Fibroblast of skin of right biceps (primary cell): ENCODE data around the gene LRRC46.

Experiments used
- DNase-seq: peaks from one replicate; pipeline ENCODE4 v3.0.0-alpha.2; 2013

Gene LRRC46

GRCh38 chr17:47834756-47835155, 3.3 kb downstream of the LRRC46 start:
- no peak for DNase-seq

DNA sequence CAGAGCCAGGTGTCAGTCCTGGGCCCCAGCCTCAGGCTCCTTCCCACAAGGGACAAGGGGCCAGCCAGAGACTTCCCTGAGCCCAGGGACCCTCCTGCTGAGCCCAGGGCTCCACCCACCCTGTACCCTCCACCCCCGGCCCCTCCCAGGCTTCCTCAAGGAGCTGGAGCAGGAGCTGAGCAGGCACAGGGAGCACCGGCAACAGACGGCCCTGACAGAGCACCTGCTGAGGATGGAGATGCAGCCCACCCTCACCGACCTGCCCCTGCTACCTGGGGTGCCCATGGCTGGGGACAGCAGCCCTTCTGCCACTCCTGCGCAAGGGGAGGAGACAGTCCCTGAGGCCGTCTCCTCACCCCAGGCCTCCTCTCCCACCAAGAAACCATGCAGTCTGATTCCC, 5.1 kb downstream of the LRRC46 start:
- DNase-seq = no peak

DNA sequence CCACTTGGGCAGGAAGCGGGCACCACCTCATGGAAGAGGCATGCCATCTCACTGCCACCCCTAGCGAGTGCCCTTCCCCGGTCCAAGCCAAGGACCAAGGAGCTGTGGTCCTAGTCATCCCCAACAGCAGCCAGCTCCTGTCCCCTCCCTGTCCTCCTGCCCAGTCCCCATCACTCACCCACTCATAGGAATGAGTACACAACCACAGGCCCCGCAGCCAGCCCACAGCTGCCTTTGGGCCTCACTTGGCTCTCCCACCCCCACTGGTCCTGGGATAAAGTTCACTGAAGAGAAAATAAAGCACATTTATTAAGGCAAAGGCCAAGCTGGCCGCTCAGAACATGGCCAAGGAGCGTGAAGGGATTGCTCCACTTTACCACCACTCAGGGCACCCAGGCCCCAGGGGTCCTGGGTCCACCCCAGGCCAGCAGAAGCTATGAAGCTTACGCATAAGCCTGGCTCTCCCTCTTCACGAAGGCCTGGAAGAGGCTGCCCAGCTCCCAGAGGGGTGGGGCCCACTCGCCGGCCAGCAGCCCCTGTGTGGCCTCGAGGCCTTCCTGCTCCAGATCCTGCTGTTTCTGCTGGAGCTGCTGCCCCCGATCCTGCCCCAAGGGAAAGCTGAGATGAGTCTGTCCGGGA, 6.0 kb downstream of the LRRC46 start:
- no peak for DNase-seq

DNA sequence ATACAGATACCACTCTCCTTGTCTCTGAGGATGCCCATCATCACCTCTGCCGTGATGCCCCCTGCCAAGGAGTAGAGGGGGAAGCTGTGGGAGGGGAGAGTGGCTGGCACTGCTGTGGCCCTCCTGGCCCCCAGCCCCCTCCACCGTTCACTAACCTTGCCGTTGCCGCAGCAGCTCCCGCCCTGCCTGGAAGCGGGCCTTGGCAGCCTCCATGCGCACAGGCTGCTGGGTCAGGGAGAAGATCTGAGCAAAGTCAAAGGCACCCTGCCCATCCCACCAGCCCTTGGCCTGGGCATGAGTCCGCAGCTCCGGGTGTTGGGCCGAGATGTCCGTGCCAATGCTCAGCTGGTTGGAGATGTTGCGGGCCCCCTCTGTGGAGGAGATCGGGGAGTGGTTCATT, 7.2 kb downstream of the LRRC46 start:
- DNase-seq = no peak

DNA sequence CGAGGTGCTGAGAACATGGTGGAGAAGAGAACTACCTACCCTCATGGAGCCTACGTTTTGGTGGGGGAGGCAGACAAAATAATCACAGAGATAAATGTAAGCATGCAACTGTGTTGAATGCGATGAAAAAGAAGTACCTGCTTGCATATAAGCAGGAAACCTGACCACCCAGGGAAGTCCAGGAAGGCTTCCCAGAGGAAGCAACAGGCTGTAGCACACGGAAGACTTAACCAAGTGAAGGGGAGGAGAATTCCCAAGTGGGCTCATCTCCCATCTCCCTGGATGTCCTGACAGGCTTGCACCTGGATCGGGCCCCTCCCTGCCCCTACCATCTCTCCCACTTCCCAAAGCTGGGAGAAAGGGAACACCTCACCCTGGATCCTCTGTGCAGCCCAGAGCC, 7.6 kb downstream of the LRRC46 start:
- no peak for DNase-seq

- DNase-seq = no peak
Observed at GRCh38 chr17:47840001-47840741, 8.7 kb downstream of the LRRC46 start.

DNA sequence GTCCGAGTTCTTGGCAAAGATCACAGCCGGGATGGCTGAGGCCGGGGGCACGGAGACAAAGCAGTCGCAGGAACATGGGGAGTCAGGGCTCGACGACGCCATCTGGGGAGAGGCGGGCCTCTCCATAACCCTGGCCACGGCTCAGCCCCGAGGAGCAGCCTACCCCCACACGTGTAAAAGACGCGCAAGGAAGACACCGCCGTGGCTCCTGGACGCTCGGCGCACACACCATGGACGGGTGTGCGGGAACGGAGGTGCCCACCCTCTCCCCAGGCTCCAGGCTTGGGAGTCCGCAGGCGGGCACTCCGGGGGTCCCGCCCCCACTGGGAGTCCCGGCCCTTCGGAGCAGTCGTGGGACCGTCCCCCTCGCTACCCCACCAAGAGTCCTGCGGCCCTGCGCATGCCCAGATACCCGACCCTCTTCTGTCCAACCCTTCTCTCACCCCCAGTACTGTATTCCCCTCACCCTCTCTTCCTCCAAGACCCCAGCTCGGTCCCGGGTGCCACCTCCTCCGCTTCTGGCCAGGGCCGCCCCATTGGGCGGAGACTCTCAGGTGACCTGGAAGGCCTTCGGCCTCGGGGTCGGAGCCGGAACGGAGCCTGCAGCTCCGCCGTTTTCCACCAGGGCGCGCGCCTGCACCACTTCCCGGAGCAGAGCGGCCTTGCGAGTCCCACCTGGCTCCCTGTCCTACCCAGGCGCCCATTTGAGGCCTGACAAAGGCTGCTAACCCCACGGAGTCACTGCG, 9.4 kb downstream of the LRRC46 start, which contains the start of gene SCRN2:
Gene SCRN2, minus strand, starts transcription at position 532 of the 746 bp plus-strand sequence. Its CDS starts 430 bp downstream, at position 102.
- peak; percentile 77 for DNase-seq

GRCh38 chr17:47841488-47842291, 10.2 kb downstream of the LRRC46 start:
- no peak for DNase-seq

GRCh38 chr17:47843391-47843730, 11.9 kb downstream of the LRRC46 start:
- no peak for DNase-seq

GRCh38 chr17:47844227-47844626, 12.8 kb downstream of the LRRC46 start:
- DNase-seq = peak; percentile 36

- no peak for DNase-seq
Observed at GRCh38 chr17:47844814-47845715, 13.6 kb downstream of the LRRC46 start.

DNA sequence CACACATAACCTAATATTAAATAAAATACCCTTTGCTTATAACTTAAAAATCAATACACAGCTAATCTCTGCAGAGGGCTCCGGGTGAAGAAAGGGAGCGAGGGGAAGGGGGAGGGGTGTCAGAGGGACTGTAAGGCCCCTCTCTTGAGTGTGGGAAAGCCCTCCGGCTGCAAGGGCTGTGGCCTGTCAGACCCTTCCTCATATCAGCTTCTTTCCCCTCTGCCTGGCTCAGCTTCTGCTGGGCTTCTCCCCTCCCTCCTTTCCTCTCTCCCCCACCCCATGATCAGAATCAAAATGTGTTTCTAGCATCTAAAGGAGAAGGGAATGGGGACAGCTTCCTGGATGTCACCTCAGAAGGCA, 14.2 kb downstream of the LRRC46 start:
- DNase-seq = no peak

- no peak for DNase-seq
Observed at GRCh38 chr17:47846716-47847340, 15.4 kb downstream of the LRRC46 start.

DNA sequence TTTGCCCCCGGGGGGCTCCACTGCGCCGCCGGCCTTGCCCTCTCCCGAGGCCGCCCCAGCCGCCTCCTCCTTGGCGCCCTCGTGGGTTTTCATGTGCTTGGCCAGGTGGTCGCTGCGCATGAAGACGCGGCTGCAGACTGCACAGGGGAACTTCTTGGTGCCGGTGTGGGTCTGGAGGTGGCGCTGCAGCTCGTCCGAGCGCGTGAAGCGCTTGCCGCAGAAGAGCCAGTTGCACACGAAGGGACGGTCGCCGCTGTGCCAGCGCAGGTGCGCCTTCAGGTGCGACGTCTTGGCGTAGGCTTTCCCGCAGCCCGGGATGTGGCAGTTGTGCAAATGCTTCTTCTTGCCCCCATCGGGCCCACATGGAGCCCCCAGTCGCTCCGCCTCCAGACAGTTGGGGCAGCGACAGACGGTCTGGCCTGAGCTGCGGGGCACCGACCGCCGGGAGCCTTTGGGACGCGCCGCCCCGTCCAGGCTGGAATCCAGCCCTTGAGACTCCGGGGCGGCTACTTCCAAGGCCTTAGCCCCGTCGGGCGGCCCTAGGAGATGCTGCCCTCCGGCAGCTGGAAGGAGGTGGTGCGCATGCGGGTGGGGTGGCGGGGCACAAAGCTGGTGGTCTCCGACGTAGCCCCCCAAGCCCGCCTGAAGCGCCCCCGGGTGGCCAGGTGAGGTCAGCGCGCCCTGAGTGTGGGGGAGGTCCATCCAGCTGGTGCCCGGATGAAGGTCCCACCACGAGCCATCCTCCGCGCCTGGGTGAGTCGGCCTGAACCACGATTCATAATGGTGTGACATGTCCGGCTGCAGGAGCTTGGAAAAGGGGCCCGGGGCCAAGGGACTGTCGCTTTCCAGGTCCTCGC, 16.1 kb downstream of the LRRC46 start:
- DNase-seq = no peak

DNA sequence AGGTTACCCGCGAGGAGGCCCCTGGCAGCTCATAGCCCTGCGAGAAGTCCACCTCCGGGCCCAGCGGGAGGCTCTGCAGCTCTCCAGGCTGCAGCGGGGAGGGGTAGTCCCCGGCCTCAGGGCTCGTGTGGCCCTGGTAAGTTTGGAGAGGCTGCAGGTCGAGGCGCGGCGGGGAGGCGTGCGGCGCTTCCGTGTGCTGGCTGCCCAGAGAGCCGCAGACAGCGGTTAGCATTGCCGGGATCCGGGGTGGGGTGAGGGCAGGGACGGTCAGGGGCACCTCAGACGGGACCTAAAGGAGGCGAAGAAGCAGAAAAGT, 16.7 kb downstream of the LRRC46 start:
- no peak for DNase-seq

DNA sequence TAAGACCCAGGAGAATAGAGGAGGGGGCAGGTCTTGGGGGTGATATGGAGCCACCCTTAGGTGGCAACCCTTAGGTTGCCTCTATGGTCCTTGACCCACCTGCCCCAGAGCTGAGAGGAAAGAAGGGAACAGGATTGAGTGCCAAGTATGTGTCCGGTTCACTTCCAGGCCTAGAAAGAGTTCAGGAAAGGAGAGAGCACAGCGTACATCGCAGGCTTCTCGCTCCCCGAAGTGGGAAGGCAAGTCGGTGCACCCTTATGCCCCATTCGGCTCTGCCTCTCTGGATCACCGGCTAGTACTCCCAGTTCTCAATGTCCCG, 18.9 kb downstream of the LRRC46 start:
- DNase-seq = no peak

DNA sequence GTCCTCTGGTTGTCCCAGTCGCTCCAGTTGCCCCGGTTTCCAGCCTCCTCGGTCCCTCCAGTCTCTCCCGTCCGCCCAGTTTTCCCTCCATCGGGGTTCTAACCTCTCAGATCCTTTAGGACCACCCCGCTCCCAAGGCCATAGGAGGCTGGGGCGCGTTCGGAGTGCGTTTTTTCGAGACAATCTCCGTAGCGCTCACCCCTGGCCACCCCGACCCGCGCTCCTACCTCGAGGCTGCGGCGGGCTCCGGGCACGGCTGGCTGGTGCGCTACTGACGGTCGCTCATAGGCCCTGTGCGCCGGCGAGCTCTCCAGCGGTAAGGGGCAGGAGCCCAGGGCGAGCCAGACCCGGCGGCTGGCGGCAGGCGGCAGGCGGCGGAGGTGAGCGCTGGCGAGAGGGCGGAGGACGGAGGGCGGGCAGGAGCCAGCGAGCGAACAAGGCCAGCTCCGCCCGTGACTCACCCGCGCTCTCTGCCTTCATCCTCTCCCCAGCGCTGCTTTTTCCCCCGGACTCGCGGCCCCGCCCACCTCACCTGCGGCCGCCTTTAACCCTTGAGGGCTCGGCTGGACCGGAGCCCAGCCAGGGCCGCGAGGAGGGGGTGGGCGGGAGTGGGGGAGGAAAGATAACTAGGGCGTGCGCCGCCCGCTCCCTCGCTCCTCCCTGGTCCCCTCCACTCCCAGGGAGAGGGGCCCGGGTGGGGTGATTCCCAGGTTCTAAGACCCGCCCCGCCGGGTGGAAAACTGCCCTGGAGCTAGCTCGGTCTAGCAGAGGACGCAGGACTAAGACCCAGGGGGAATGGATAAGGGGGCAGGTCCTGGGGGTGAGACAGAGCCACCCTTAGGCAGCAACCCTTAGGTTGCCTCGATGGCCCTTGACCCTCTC, 19.5 kb downstream of the LRRC46 start, which contains the start of gene SP6:
Gene SP6, minus strand, starts transcription at position 472 of the 882 bp plus-strand sequence. CDS start 2,734 bp downstream, outside the sequence.
- DNase-seq = peak; percentile 59

GRCh38 chr17:47851764-47852112, 20.3 kb downstream of the LRRC46 start:
- no peak for DNase-seq

GRCh38 chr17:47852113-47852949, 20.9 kb downstream of the LRRC46 start:
- no peak for DNase-seq
